Hepatocyte (in vitro differentiated cells): Measurements from ENCODE around the gene GLDN. TPM values are rescaled to one million over a fixed set of nuclear protein-coding genes. Genes with fewer than 3 reads are reported as not detected.

Experiments
- DNase-seq: peaks from one replicate; pipeline ENCODE4 v3.0.0-alpha.2; 2016; ENCODE audit warnings: low spot score
- H2AFZ ChIP-seq: fragments of 200-600 bp; sonication (generic); 2 replicates; pipeline ENCODE4 v1.6.0; 2016; ENCODE audit warnings: antibody characterized with exemption, mild to moderate bottlenecking
- H3K27ac ChIP-seq: fragments of 200-600 bp; sonication (generic); 2 replicates; pipeline ENCODE4 v1.5.1; 2016; ENCODE audit warnings: mild to moderate bottlenecking
- H3K27me3 ChIP-seq: fragments of 200-600 bp; sonication (generic); 2 replicates; pipeline ENCODE4 v1.6.1; 2016
- H3K36me3 ChIP-seq: fragments of 200-600 bp; sonication (generic); replicated peaks from 2 replicates; pipeline ENCODE4 v1.5.1; 2016; ENCODE audit warnings: low read depth; ENCODE audit not compliant: insufficient read depth
- H3K4me1 ChIP-seq: fragments of 200-600 bp; sonication (generic); 2 replicates; pipeline ENCODE4 v1.5.1; 2016; ENCODE audit warnings: mild to moderate bottlenecking, moderate library complexity; ENCODE audit not compliant: insufficient read depth
- H3K4me2 ChIP-seq: fragments of 200-600 bp; sonication (generic); 2 replicates; pipeline ENCODE4 v1.6.0; 2016
- H3K4me3 ChIP-seq: fragments of 200-600 bp; sonication (generic); 2 replicates; pipeline ENCODE4 v1.5.1; 2016; ENCODE audit warnings: mild to moderate bottlenecking
- H3K79me2 ChIP-seq: fragments of 200-600 bp; sonication (generic); 2 replicates; pipeline ENCODE4 v1.6.0; 2017; ENCODE audit warnings: mild to moderate bottlenecking
- H3K9me2 ChIP-seq: fragments of 200-600 bp; sonication (generic); replicated peaks from 2 replicates; pipeline ENCODE4 v1.6.0; 2017; ENCODE audit warnings: mild to moderate bottlenecking; ENCODE audit not compliant: insufficient read depth
- H3K9me3 ChIP-seq: fragments of 200-600 bp; sonication (generic); 2 replicates; pipeline ENCODE4 v1.5.1; 2016; ENCODE audit warnings: low read depth, mild to moderate bottlenecking
- H4K20me1 ChIP-seq: fragments of 200-600 bp; sonication (generic); 2 replicates; pipeline ENCODE4 v1.6.0; 2016; ENCODE audit warnings: mild to moderate bottlenecking; ENCODE audit not compliant: insufficient read depth, poor library complexity, severe bottlenecking
- EZH2 ChIP-seq: fragments of 200-600 bp; sonication (generic); IDR thresholded peaks from 2 replicates; pipeline ENCODE4 v1.6.1; 2016; ENCODE audit warnings: antibody characterized with exemption, mild to moderate bottlenecking, borderline replicate concordance
- EZH2phosphoT487 ChIP-seq: fragments of 200-600 bp; sonication (generic); IDR thresholded peaks from one replicate; pipeline ENCODE4 v1.6.1; 2018; ENCODE audit warnings: antibody characterized with exemption, mild to moderate bottlenecking, low read depth, moderate library complexity; ENCODE audit not compliant: unreplicated experiment, severe bottlenecking
- WGBS: methylation state at CpG from one replicate; pipeline ENCODE4 v1.1.6; 2016; ENCODE audit warnings: low lambda C conversion rate; ENCODE audit errors: missing lambda C conversion rate; 5-methylcytosine and 5-hydroxymethylcytosine counted together
- microRNA-seq: library from miRNA; unstranded; fragments of <30 nt; microRNA quantifications from one replicate; pipeline ENCODE4, GENCODE V29; 2017
- polyA plus RNA-seq: library from polyadenylated mRNA; unstranded; fragments of >200 nt; fragmentation: Nextera tagmentation; extraction: Ambion mirVana; gene quantifications from 2 replicates; pipeline ENCODE4 v1.2.1, GENCODE V29; 2016
- small RNA-seq: library from RNA; depleted of rRNA; stranded (forward); fragments of <200 nt; gene quantifications from one replicate; pipeline ENCODE3, GENCODE V24; 2014
- total RNA-seq: library from RNA; depleted of rRNA; stranded (reverse); fragments of >200 nt; gene quantifications from 2 replicates; pipeline ENCODE4 v1.2.3, GENCODE V29; 2014
- TF ChIP-seq, protein P1 (sequence below): fragments of 200-600 bp; sonication (generic); IDR thresholded peaks from 2 replicates; pipeline ENCODE4 v1.5.1; 2016; ENCODE audit warnings: antibody characterized with exemption, mild to moderate bottlenecking; ENCODE audit not compliant: poor library complexity

The GLDN gene
- total and polyA plus RNA-seq, 2 experiments from 2014 or later: 0.07 to 1.8 TPM

DNA sequence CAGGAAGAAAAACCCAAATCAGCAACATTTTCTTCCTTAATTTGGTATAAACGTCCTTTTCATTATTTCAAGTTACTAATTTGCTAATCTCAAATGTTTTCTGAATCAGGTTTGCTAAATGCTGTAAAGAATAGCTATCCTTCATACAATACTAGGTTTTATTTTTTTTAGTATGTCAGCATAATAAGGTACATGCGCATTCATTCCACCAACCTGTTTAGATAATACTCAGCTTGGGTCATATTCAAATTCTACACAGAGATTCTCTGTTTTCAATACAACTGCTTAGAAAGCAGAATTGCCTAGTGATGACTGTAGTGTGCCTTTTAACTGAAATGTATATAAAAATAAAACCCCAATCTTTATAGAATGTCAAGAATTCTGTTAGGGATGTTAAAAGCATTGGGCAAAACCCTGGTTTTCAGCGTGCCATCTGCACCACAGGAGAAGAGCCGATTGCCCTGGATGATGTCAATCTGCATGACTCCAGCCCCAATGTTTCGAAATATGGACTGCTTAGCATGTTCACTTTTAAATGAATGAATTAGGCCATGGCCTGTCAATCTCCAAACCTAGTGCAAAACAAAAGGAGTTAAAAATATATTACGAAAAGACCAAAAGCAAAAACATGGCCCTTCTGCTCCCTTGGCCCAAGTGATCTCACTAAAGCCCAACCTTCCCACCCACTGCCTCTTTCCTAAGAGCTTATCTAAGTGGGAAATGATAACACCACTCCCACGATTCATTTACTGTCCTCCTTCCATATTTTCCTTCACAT is 107.4 kb downstream of the GLDN start:
- Histone ChIP-seq H3K36me3 (no peaks in the 10 kb centered on the region), H3K9me3 (no peaks in the 10 kb centered on the region), H3K9me2 (no peaks in the 10 kb centered on the region), H3K4me2 (no peak overlapping the region), H3K79me2 (no peaks in the 10 kb centered on the region), H4K20me1 (no peaks in the 10 kb centered on the region), H3K4me3 (no peak overlapping the region), H3K4me1 (no peaks in the 10 kb centered on the region), H3K27me3 (no peaks in the 10 kb centered on the region), H3K27ac (no peak overlapping the region), H2AFZ (no peak overlapping the region)
- no peak for DNase-seq
- TF ChIP-seq EZH2 (no peak), EZH2phosphoT487 (no peak)
- TF ChIP-seq, protein P1, sequence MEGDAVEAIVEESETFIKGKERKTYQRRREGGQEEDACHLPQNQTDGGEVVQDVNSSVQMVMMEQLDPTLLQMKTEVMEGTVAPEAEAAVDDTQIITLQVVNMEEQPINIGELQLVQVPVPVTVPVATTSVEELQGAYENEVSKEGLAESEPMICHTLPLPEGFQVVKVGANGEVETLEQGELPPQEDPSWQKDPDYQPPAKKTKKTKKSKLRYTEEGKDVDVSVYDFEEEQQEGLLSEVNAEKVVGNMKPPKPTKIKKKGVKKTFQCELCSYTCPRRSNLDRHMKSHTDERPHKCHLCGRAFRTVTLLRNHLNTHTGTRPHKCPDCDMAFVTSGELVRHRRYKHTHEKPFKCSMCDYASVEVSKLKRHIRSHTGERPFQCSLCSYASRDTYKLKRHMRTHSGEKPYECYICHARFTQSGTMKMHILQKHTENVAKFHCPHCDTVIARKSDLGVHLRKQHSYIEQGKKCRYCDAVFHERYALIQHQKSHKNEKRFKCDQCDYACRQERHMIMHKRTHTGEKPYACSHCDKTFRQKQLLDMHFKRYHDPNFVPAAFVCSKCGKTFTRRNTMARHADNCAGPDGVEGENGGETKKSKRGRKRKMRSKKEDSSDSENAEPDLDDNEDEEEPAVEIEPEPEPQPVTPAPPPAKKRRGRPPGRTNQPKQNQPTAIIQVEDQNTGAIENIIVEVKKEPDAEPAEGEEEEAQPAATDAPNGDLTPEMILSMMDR: no peak
- 88% methylated on average over 7 of the region's 7 CpGs for WGBS

DNA sequence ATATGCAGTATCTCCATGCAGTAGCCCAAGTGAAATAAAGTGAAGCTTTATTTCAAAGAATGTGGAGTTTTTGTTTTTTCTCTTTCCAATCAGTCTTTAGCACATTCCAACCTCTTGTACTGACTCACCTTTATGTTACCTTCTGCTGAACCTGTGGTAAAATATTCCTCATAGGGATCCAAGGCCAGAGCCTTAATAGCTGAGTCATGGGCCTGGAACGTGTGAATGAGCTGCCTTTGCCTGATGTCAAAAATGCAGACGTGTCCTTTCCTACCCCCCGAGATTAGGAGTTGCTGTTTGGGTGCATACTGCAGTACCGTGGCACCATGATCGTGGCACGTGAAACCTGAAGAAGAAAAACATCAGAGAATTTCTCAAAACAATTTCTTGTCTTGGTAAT is 108.5 kb downstream of the GLDN start:
- DNase-seq: no peak
- H3K4me1 ChIP-seq: no peaks in the 10 kb centered on the region
- H3K36me3 ChIP-seq: no peaks in the 10 kb centered on the region
- no peak overlapping the region for H3K4me2 ChIP-seq
- H3K27me3 ChIP-seq: no peaks in the 10 kb centered on the region
- H3K9me2 ChIP-seq: no peaks in the 10 kb centered on the region
- TF ChIP-seq EZH2 (no peak), EZH2phosphoT487 (no peak)
- TF ChIP-seq, protein P1: no peak
- H3K9me3 ChIP-seq: no peaks in the 10 kb centered on the region
- no peak overlapping the region for H2AFZ ChIP-seq
- no peaks in the 10 kb centered on the region for H3K79me2 ChIP-seq
- no peaks in the 10 kb centered on the region for H4K20me1 ChIP-seq
- no peak overlapping the region for H3K4me3 ChIP-seq
- no peak overlapping the region for H3K27ac ChIP-seq
- 69% methylated on average over 6 of the region's 6 CpGs for WGBS

Small RNA genes within 50 kb of the gene (microRNA-seq; reads per million reads assigned to microRNA genes)
- gene MIR7973-1 (not detected), gene MIR7973-2 (not detected)

Small RNA genes within 50 kb of the gene (small RNA-seq; reads per million reads assigned to genes)
- gene AC020891.4 (not detected), gene MIR7973-1 (not detected)

Other genes with a start within 250 kb of the GLDN start
- 1.7 and 2.4 TPM in 2 replicates for gene TNFAIP8L3, start 246.7 kb upstream of the GLDN start, total RNA-seq
- gene TNFAIP8L3, start 246.7 kb upstream of the GLDN start, polyA plus RNA-seq: 0.91 and 3.4 TPM in 2 replicates
- 35.4 and 38.1 TPM in 2 replicates for gene CYP19A1, start 3.1 kb upstream of the GLDN start, total RNA-seq
- gene CYP19A1, start 3.1 kb upstream of the GLDN start, polyA plus RNA-seq: 1.4 and 3.5 TPM in 2 replicates